Upper lobe of left lung (tissue), 6 donors: ENCODE data around the gene CTCFL. TPM values are rescaled to one million over a fixed set of nuclear protein-coding genes. Genes with fewer than 3 reads are reported as not detected.
"Not testable (repeated sequence)": the region's sequence is repeated elsewhere in the genome, so short reads cannot be mapped to it uniquely, and the experiment has no call there.

Source experiments
- ATAC-seq, 2 donors: fragments of 200-7000 bp; cut with Tn5 transposase; one replicate each; pipeline ENCODE4 v1.9.1; 2022; ENCODE audit warnings: mild to moderate bottlenecking in 2 of 2, moderate library complexity in 2 of 2; ENCODE audit not compliant: low FRiP score in 2 of 2
- DNase-seq, 2 donors: peaks; one replicate each; pipeline ENCODE4 v3.0.0-alpha.2; 2019 to 2020
- H3K27ac ChIP-seq, 4 donors: fragments of 200-600 bp; sonication (generic); one replicate each; pipeline ENCODE4 v1.5.1; 2016 to 2019
- H3K27me3 ChIP-seq, 4 donors: fragments of 200-600 bp; sonication (generic); one replicate each; pipeline ENCODE4 v1.5.1; 2017 to 2019
- H3K36me3 ChIP-seq, 4 donors: fragments of 200-600 bp; sonication (generic); one replicate each; pipeline ENCODE4 v1.5.1; 2016 to 2019
- H3K4me1 ChIP-seq, 4 donors: fragments of 200-600 bp; sonication (generic); one replicate each; pipeline ENCODE4 v1.5.1; 2018 to 2019
- H3K4me3 ChIP-seq, 4 donors: fragments of 200-600 bp; sonication (generic); one replicate each; pipeline ENCODE4 v1.5.1; 2017 to 2019; ENCODE audit warnings: mild to moderate bottlenecking in 2 of 4, moderate library complexity in 1 of 4
- H3K9me3 ChIP-seq, 4 donors: fragments of 200-600 bp; sonication (generic); one replicate each; pipeline ENCODE4 v1.5.1; 2018 to 2019
- EP300 ChIP-seq, 4 donors: sonication (generic); formaldehyde crosslinking; IDR thresholded peaks; one replicate each; pipeline ENCODE4 v1.5.1; 2017; ENCODE audit warnings: antibody characterized with exemption in 4 of 4, control low read depth in 2 of 4
- POLR2A ChIP-seq, 4 donors: fragments of 450-650 bp; IDR thresholded peaks; one replicate each; pipeline ENCODE4 v1.5.1; 2016 to 2017; ENCODE audit warnings: antibody characterized with exemption in 4 of 4, mild to moderate bottlenecking in 2 of 4
- POLR2AphosphoS5 ChIP-seq, 2 donors: sonication (generic); formaldehyde crosslinking; IDR thresholded peaks; one replicate each; pipeline ENCODE4 v1.5.1; 2017; ENCODE audit warnings: antibody characterized with exemption in 2 of 2
- WGBS, 2 donors: methylation state at CpG; one replicate each; pipeline ENCODE4 v1.1.5; 2017 to 2018; 5-methylcytosine and 5-hydroxymethylcytosine counted together
- total RNA-seq, 6 donors: library from RNA; depleted of rRNA in 4 of 6; stranded (reverse); fragments of >200 nt in 4 of 6; gene quantifications; one replicate each; pipeline versions ENCODE4 v1.1.0 to v1.2.1, GENCODE V29; 2016 to 2021
- TF ChIP-seq, protein P1 (sequence below), 6 experiments: fragments of 450-650 bp in 4 of 6; fragments of 200-600 bp in 2 of 6; sonication (generic) in 2 of 6; IDR thresholded peaks; one replicate each; pipeline ENCODE4 v1.5.1; 2016 to 2019; ENCODE audit warnings: antibody characterized with exemption in 6 of 6
- donor health status: DM: no; HTN: no; CAD: no; lungs with moderate emphysema.
- donor health status: DM: no; HTN: yes; CAD: no; lungs with severe emphysema.

CTCFL gene
- total RNA-seq, 6 donors from 2014 or later = 0.11 to 0.17 (median 0.14) TPM; not detected in 3

GRCh38 chr20:57474816-57475215 lies 50.1 kb downstream of the CTCFL start:
- 67 to 79% methylated on average over 3 to 7 of the region's 7 CpGs for WGBS, 2 donors

GRCh38 chr20:57474205-57474604 lies 50.7 kb downstream of the CTCFL start:
- 80 to 82% methylated on average over 2 of the region's 2 CpGs for WGBS, 2 donors
- H3K9me3 ChIP-seq = no peaks in the 10 kb centered on the region
- H3K4me1 ChIP-seq = peaks cover 9 to 14% (median 10%) of the 10 kb centered on the region in 4 donors
- DNase-seq (no peak), ATAC-seq (no peak)
- H3K4me3 ChIP-seq = no peak overlapping the region
- peak overlapping the region in 1 of 4 donors; percentile 64 for H3K27ac ChIP-seq
- H3K27me3 ChIP-seq = no peaks in the 10 kb centered on the region
- TF ChIP-seq, protein P1, sequence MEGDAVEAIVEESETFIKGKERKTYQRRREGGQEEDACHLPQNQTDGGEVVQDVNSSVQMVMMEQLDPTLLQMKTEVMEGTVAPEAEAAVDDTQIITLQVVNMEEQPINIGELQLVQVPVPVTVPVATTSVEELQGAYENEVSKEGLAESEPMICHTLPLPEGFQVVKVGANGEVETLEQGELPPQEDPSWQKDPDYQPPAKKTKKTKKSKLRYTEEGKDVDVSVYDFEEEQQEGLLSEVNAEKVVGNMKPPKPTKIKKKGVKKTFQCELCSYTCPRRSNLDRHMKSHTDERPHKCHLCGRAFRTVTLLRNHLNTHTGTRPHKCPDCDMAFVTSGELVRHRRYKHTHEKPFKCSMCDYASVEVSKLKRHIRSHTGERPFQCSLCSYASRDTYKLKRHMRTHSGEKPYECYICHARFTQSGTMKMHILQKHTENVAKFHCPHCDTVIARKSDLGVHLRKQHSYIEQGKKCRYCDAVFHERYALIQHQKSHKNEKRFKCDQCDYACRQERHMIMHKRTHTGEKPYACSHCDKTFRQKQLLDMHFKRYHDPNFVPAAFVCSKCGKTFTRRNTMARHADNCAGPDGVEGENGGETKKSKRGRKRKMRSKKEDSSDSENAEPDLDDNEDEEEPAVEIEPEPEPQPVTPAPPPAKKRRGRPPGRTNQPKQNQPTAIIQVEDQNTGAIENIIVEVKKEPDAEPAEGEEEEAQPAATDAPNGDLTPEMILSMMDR (IDR thresholded peaks at IDR 0.05) = no peak
- TF ChIP-seq POLR2AphosphoS5 (IDR thresholded peaks at IDR 0.05) = no peak
- no peak for TF ChIP-seq EP300 (IDR thresholded peaks at IDR 0.05)
- TF ChIP-seq POLR2A (IDR thresholded peaks at IDR 0.05) = no peak
- H3K36me3 ChIP-seq = no peaks in the 10 kb centered on the region

More at GRCh38 chr20:57474816-57475215, 50.1 kb downstream of the CTCFL start:
- H3K4me3 ChIP-seq = no peak overlapping the region
- no peak overlapping the region for H3K27ac ChIP-seq
- DNase-seq (no peak), ATAC-seq (no peak)
- TF ChIP-seq EP300 (IDR thresholded peaks at IDR 0.05) = no peak
- TF ChIP-seq POLR2A (IDR thresholded peaks at IDR 0.05) = no peak
- TF ChIP-seq, protein P1 (IDR thresholded peaks at IDR 0.05) = no peak
- H3K9me3 ChIP-seq = no peaks in the 10 kb centered on the region
- no peaks in the 10 kb centered on the region for H3K36me3 ChIP-seq
- H3K4me1 ChIP-seq = peaks cover 9 to 14% (median 10%) of the 10 kb centered on the region in 4 donors
- H3K27me3 ChIP-seq = no peaks in the 10 kb centered on the region

DNA sequence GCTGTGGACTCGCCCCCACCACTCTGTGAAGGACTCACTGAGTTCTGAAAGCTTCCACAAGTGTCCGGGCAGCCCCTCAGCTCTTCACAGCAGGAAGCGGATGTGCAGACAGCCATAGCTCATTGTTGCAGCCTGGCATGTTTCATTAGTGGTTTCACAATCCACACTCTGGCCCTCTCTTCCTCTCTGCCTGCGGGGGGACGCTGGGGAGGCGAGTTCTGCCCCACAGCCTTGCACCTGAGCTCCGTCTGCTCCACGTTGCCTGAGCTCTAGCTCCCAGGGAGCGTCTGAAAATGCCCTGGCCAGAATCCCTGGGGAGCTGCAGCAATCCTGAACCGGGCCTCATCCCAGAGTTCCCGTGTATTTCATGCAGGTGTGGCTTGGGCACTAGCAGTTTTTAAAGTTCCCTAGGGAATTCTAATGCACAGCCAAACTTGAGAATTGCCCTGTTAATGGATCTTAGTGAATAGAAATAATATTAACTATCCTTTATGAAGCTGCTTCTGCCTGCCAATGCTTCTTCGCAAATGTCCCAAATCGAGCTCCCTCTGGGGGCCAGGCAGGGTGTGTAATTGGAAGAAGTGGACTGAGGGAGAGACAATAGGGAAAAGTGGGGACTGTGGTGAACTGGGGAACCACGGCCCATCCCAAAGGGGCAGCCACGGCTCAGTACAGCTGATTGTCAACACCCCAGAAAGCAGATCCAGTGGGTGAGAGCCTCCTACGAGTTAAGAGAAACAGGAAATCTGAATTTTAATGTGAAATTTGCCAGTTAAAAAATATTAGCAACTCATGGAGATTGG lies 51.5 kb downstream of the CTCFL start:
- DNase-seq = peak in 1 of 2 donors; percentile 76
- no peak for TF ChIP-seq POLR2A (IDR thresholded peaks at IDR 0.05)
- TF ChIP-seq EP300 (IDR thresholded peaks at IDR 0.05) = no peak
- peak in 1 of 2 donors; percentile 22 for TF ChIP-seq POLR2AphosphoS5 (IDR thresholded peaks at IDR 0.05)
- TF ChIP-seq, protein P1 (IDR thresholded peaks at IDR 0.05) = no peak
- 26 to 27% methylated on average over 15 to 16 of the region's 16 CpGs for WGBS, 2 donors
- H3K4me1 ChIP-seq = peaks cover 9 to 14% (median 10%) of the 10 kb centered on the region in 4 donors
- H3K36me3 ChIP-seq = no peaks in the 10 kb centered on the region
- no peak overlapping the region for H3K4me3 ChIP-seq
- H3K9me3 ChIP-seq = no peaks in the 10 kb centered on the region
- ATAC-seq = peak; percentile 56 to 67
- H3K27ac ChIP-seq = peak overlapping the region in 2 of 4 donors; percentile 18 to 64
- no peaks in the 10 kb centered on the region for H3K27me3 ChIP-seq

GRCh38 chr20:57472474-57472873 lies 52.5 kb downstream of the CTCFL start:
- H3K36me3 ChIP-seq, H3K4me3 ChIP-seq, ATAC-seq, H3K9me3 ChIP-seq, H3K27me3 ChIP-seq, DNase-seq: not testable (repeated sequence)
- 91 to 96% methylated on average over 5 of the region's 5 CpGs for WGBS, 2 donors
- Histone ChIP-seq H3K4me1 (peaks cover 9 to 14% (median 10%) of the 10 kb centered on the region in 4 donors), H3K27ac (peak overlapping the region in 1 of 4 donors; percentile 64)

- TF ChIP-seq POLR2A (IDR thresholded peaks at IDR 0.05) (no peak), POLR2AphosphoS5 (IDR thresholded peaks at IDR 0.05) (no peak), EP300 (IDR thresholded peaks at IDR 0.05) (no peak)
- TF ChIP-seq, protein P1 (IDR thresholded peaks at IDR 0.05) = no peak
- Histone ChIP-seq H3K9me3 (no peaks in the 10 kb centered on the region), H3K4me3 (no peak overlapping the region), H3K4me1 (peaks cover 9 to 14% (median 10%) of the 10 kb centered on the region in 4 donors), H3K27ac (no peak overlapping the region), H3K36me3 (no peaks in the 10 kb centered on the region), H3K27me3 (no peaks in the 10 kb centered on the region)
- WGBS, 2 donors = 86 to 90% methylated on average over 5 to 12 of the region's 12 CpGs
- DNase-seq = no peak
- ATAC-seq = no peak
Measured at GRCh38 chr20:57471496-57472372, 53.2 kb downstream of the CTCFL start.
